ENCODE results near the gene NSUN6. TPM values are rescaled to one million over a fixed set of nuclear protein-coding genes. Genes with fewer than 3 reads are reported as not detected.

Gene NSUN6
- polyA plus RNA-seq, 3 donors, result 1.2 to 5.1 (median 3.1) TPM

DNA sequence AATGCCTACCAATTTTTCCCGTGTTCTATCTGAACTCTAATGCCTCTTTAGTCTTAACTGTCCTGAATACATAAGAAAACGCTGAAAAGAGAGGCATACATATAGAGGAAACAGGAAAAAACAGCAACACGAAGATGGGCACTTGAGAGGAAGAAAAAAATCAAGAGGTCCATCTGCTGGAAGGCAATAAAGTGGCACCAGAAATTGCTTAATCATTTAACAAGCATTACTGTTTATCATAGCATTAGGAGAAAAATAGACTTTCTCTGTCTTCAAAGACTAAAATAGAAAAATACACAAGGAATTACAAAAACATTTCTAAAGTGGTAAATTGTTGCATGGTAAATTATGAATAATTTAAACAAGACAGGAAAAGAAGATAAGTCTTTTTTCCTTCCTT lies 35.0 kb downstream of the NSUN6 start:
- Histone ChIP-seq H3K9me3 (replicated peaks in 1 of 2; ENCODE audit: control insufficient read depth in 1 of 2, insufficient read depth in 1 of 2, low read length in 2 of 2) (no peaks in the 10 kb centered on the region), H3K9ac (ENCODE audit: insufficient read depth, low read length, poor library complexity, severe bottlenecking) (no peak overlapping the region), H3K27ac (ENCODE audit: low read depth in 1 of 2, low read length in 2 of 2) (no peak overlapping the region), H2AFZ (ENCODE audit: insufficient read depth, low read depth, low read length, poor library complexity, severe bottlenecking) (no peak overlapping the region), H3K27me3 (ENCODE audit: control insufficient read depth in 2 of 2, insufficient read depth in 2 of 2, low read length in 2 of 2) (no peaks in the 10 kb centered on the region), H3K4me1 (ENCODE audit: control insufficient read depth in 1 of 2, insufficient read depth in 2 of 2, low read length in 2 of 2) (no peaks in the 10 kb centered on the region), H3K79me2 (ENCODE audit: insufficient read depth, low read length) (no peaks in the 10 kb centered on the region), H4K20me1 (ENCODE audit: insufficient read depth, low read length) (no peaks in the 10 kb centered on the region), H3K4me2 (replicated peaks; ENCODE audit: extremely low read depth, low read length, poor library complexity, severe bottlenecking) (no peak overlapping the region), H3K36me3 (replicated peaks in 1 of 2; ENCODE audit: control insufficient read depth in 1 of 2, insufficient read depth in 2 of 2, low read length in 2 of 2) (peaks cover 29 to 43% of the 10 kb centered on the region in 2 donors), H3K4me3 (replicated peaks in 1 of 3; ENCODE audit: low read depth in 2 of 3, low read length in 3 of 3) (no peak overlapping the region)
- no peak overlapping the region for H3K4me3 Mint-ChIP-seq
- TF ChIP-seq, protein P1, sequence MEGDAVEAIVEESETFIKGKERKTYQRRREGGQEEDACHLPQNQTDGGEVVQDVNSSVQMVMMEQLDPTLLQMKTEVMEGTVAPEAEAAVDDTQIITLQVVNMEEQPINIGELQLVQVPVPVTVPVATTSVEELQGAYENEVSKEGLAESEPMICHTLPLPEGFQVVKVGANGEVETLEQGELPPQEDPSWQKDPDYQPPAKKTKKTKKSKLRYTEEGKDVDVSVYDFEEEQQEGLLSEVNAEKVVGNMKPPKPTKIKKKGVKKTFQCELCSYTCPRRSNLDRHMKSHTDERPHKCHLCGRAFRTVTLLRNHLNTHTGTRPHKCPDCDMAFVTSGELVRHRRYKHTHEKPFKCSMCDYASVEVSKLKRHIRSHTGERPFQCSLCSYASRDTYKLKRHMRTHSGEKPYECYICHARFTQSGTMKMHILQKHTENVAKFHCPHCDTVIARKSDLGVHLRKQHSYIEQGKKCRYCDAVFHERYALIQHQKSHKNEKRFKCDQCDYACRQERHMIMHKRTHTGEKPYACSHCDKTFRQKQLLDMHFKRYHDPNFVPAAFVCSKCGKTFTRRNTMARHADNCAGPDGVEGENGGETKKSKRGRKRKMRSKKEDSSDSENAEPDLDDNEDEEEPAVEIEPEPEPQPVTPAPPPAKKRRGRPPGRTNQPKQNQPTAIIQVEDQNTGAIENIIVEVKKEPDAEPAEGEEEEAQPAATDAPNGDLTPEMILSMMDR (IDR thresholded peaks at IDR 0.05), result no peak
- no peak for DNase-seq
- peaks cover 0 to 2% (median 0%) of the 10 kb centered on the region in 3 donors for H3K27me3 Mint-ChIP-seq (ENCODE audit: low read depth in 3 of 3)
- H3K4me1 Mint-ChIP-seq, result no peaks in the 10 kb centered on the region
- peaks cover 35 to 49% of the 10 kb centered on the region in 2 donors for H3K36me3 Mint-ChIP-seq
- peaks cover 0 to 2% (median 0%) of the 10 kb centered on the region in 7 donors for H3K9me3 Mint-ChIP-seq
- WGBS (ENCODE audit: insufficient coverage), result no CpG with 5 or more reads among the region's 3 CpGs
- no peak overlapping the region for H3K27ac Mint-ChIP-seq
- intact Hi-C loops (cut with micrococcal nuclease), result no loop called here

DNA sequence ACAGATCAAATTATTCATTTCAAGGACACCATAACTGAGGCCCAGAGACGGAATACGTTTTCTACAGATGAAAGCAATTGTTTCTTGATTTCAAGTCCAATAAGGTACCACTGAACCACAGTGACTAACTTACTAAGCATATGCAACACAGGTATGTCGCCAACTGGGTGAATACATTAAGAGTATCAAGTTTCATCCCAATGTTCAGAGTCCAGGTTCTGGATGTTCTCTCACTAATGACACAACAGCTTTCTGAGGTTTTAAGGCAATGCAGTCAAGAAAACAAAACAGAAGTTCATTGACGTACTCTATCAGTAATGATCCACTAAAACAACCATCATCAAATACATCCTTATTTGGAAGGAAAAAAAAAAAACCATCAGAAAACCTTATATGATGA lies 35.8 kb downstream of the NSUN6 start:
- 100% methylated on average over 1 of the region's 4 CpGs for WGBS (ENCODE audit: insufficient coverage)
- no peak overlapping the region for H3K4me3 Mint-ChIP-seq
- H3K4me1 Mint-ChIP-seq, result no peaks in the 10 kb centered on the region
- H3K27me3 ChIP-seq (ENCODE audit: control insufficient read depth in 2 of 2, insufficient read depth in 2 of 2, low read length in 2 of 2), result no peaks in the 10 kb centered on the region
- H3K79me2 ChIP-seq (ENCODE audit: insufficient read depth, low read length), result no peaks in the 10 kb centered on the region
- peaks cover 0 to 2% (median 0%) of the 10 kb centered on the region in 7 donors for H3K9me3 Mint-ChIP-seq
- no peaks in the 10 kb centered on the region for H3K9me3 ChIP-seq (replicated peaks in 1 of 2; ENCODE audit: control insufficient read depth in 1 of 2, insufficient read depth in 1 of 2, low read length in 2 of 2)
- intact Hi-C loops (cut with micrococcal nuclease), result no loop called here
- no peak for DNase-seq
- TF ChIP-seq, protein P1 (IDR thresholded peaks at IDR 0.05), result no peak
- H3K27me3 Mint-ChIP-seq (ENCODE audit: low read depth in 3 of 3), result peaks cover 0 to 2% (median 0%) of the 10 kb centered on the region in 3 donors
- H3K4me2 ChIP-seq (replicated peaks; ENCODE audit: extremely low read depth, low read length, poor library complexity, severe bottlenecking), result no peak overlapping the region
- H3K9ac ChIP-seq (ENCODE audit: insufficient read depth, low read length, poor library complexity, severe bottlenecking), result no peak overlapping the region
- peaks cover 30 to 43% of the 10 kb centered on the region in 2 donors for H3K36me3 Mint-ChIP-seq
- no peak overlapping the region for H2AFZ ChIP-seq (ENCODE audit: insufficient read depth, low read depth, low read length, poor library complexity, severe bottlenecking)
- H3K4me3 ChIP-seq (replicated peaks in 1 of 3; ENCODE audit: low read depth in 2 of 3, low read length in 3 of 3), result no peak overlapping the region
- H3K4me1 ChIP-seq (ENCODE audit: control insufficient read depth in 1 of 2, insufficient read depth in 2 of 2, low read length in 2 of 2), result no peaks in the 10 kb centered on the region
- peaks cover 23 to 38% of the 10 kb centered on the region in 2 donors for H3K36me3 ChIP-seq (replicated peaks in 1 of 2; ENCODE audit: control insufficient read depth in 1 of 2, insufficient read depth in 2 of 2, low read length in 2 of 2)
- H3K27ac Mint-ChIP-seq, result no peak overlapping the region
- no peak overlapping the region for H3K27ac ChIP-seq (ENCODE audit: low read depth in 1 of 2, low read length in 2 of 2)
- H4K20me1 ChIP-seq (ENCODE audit: insufficient read depth, low read length), result no peaks in the 10 kb centered on the region
